ENCODE data around the gene TMEM63B.

- TF ChIP-seq CTCF (IDR thresholded peaks at IDR 0.05) (no peak), POLR2A (IDR thresholded peaks at IDR 0.05) (no peak)
These were observed 24.7 kb downstream of the TMEM63B start for GRCh38 chr6:44152109-44152461.

All from lower leg skin (tissue), 3 donors.